Right cardiac atrium (tissue), 5 donors: ENCODE measurements around the gene TBCD. TPM values are rescaled to one million over a fixed set of nuclear protein-coding genes. Genes with fewer than 3 reads are reported as not detected.

Experiments used
- ATAC-seq, 2 donors: fragments of 200-7000 bp; cut with Tn5 transposase; one replicate each; pipeline versions ENCODE4 v1.8.0 to v1.9.1; 2020; ENCODE audit warnings: moderate library complexity in 2 of 2, mild to moderate bottlenecking in 1 of 2
- DNase-seq, 3 donors: peaks; one replicate each; pipeline ENCODE4 v3.0.0-alpha.2; 2020
- H3K27ac ChIP-seq: one replicate; pipeline ENCODE4 v1.5.1; 2013; ENCODE audit warnings: mild to moderate bottlenecking, low read length, control low read depth, moderate library complexity
- H3K27me3 ChIP-seq: one replicate; pipeline ENCODE4 v1.6.1; 2013; ENCODE audit not compliant: control insufficient read depth, insufficient read depth
- H3K4me1 ChIP-seq: one replicate; pipeline ENCODE4 v1.6.1; 2013; ENCODE audit warnings: low read length; ENCODE audit not compliant: control insufficient read depth, insufficient read depth
- H3K4me3 ChIP-seq: one replicate; pipeline ENCODE4 v1.5.1; 2013; ENCODE audit warnings: low read length, control low read depth
- H3K9me3 ChIP-seq: one replicate; pipeline ENCODE4 v1.6.1; 2013; ENCODE audit warnings: low read length; ENCODE audit not compliant: control insufficient read depth
- WGBS: extraction: QIAGEN DNeasy Blood & Tissue Kit; methylation state at CpG from one replicate; pipeline ENCODE4 v1.1.7; 2013; 5-methylcytosine and 5-hydroxymethylcytosine counted together
- intact Hi-C, 4 donors: fragments of 100-400 bp; cut with DNase I; formaldehyde crosslinking; loops; one replicate each; pipeline versions ENCODE4 v1.11.0 to v1.14.0; 2022 to 2023
- polyA plus RNA-seq: library from polyadenylated mRNA; stranded (reverse); fragments of 200-250 nt; gene quantifications from one replicate; pipeline ENCODE4 v1.2.3, GENCODE V29; 2013
- total RNA-seq, 4 donors: library from RNA; stranded (reverse); fragmentation: NEBNext Ultra II Directional; extraction: Animal tissue kit (Norgen Biotek cat#: 25700); gene quantifications; one replicate each; pipeline ENCODE4 v1.2.1, GENCODE V29; 2021
- donor health status: healthy with polysubstance abuse.
- donor health status: DM: no; HTN: yes; CAD: no.
- donor health status: DM: no; HTN: no; CAD: no.
- donor health status: DM: no; HTN: yes; CAD: no; lungs with severe emphysema.
- donor health status: DM: yes; HTN: yes; CAD: no.

Gene TBCD
- total and polyA plus RNA-seq, 5 donors, result 36.2 to 43.9 (median 41.2) TPM

- H3K27me3 ChIP-seq, result no peaks in the 10 kb centered on the region
- WGBS, result 71% methylated on average over 5 of the region's 5 CpGs
- intact Hi-C loops, result no loop called here
- H3K4me1 ChIP-seq, result peaks cover 4% of the 10 kb centered on the region
- ATAC-seq, result peak; percentile 6 to 10
- H3K9me3 ChIP-seq, result no peaks in the 10 kb centered on the region
- no peak overlapping the region for H3K4me3 ChIP-seq
- H3K27ac ChIP-seq, result no peak overlapping the region
- DNase-seq, result peak in 2 of 3 donors; percentile 56 to 61
Observed at GRCh38 chr17:82884970-82885353, 133.1 kb downstream of the TBCD start.

GRCh38 chr17:82887255-82888164 lies 135.6 kb downstream of the TBCD start:
- Histone ChIP-seq H3K9me3 (no peaks in the 10 kb centered on the region), H3K4me3 (no peak overlapping the region), H3K27ac (no peak overlapping the region), H3K27me3 (no peaks in the 10 kb centered on the region), H3K4me1 (peaks cover 4% of the 10 kb centered on the region)
- ATAC-seq, result no peak
- WGBS, result 93% methylated on average over 27 of the region's 27 CpGs
- intact Hi-C loops, result no loop called here
- DNase-seq, result no peak

GRCh38 chr17:82888583-82889495 lies 137.0 kb downstream of the TBCD start:
- Histone ChIP-seq H3K9me3 (no peaks in the 10 kb centered on the region), H3K27ac (no peak overlapping the region), H3K27me3 (no peaks in the 10 kb centered on the region), H3K4me1 (peaks cover 4% of the 10 kb centered on the region), H3K4me3 (no peak overlapping the region)
- intact Hi-C loops, result no loop called here
- DNase-seq (peak in 2 of 3 donors; percentile 66 to 83), ATAC-seq (peak; percentile 31 to 36)
- 80% methylated on average over 30 of the region's 30 CpGs for WGBS

- peak in 2 of 3 donors; percentile 24 to 43 for DNase-seq
Observed at GRCh38 chr17:82889496-82890338, 137.9 kb downstream of the TBCD start.

GRCh38 chr17:82890339-82890730 lies 138.5 kb downstream of the TBCD start:
- Histone ChIP-seq H3K4me3 (no peak overlapping the region), H3K9me3 (no peaks in the 10 kb centered on the region), H3K27me3 (no peaks in the 10 kb centered on the region), H3K27ac (no peak overlapping the region), H3K4me1 (peaks cover 4% of the 10 kb centered on the region)
- ATAC-seq (no peak), DNase-seq (peak in 2 of 3 donors; percentile 45 to 52)
- WGBS, result 78% methylated on average over 18 of the region's 18 CpGs
- intact Hi-C loops, result no loop called here

More at GRCh38 chr17:82889496-82890338, 137.9 kb downstream of the TBCD start:
- no peak overlapping the region for H3K4me3 ChIP-seq
- intact Hi-C loops, result no loop called here
- no peaks in the 10 kb centered on the region for H3K27me3 ChIP-seq
- 87% methylated on average over 28 of the region's 28 CpGs for WGBS
- no peak for ATAC-seq
- H3K9me3 ChIP-seq, result no peaks in the 10 kb centered on the region
- peaks cover 4% of the 10 kb centered on the region for H3K4me1 ChIP-seq
- no peak overlapping the region for H3K27ac ChIP-seq

- ATAC-seq, result no peak
- Histone ChIP-seq H3K4me3 (no peak overlapping the region), H3K27ac (no peak overlapping the region), H3K4me1 (peaks cover 1% of the 10 kb centered on the region), H3K9me3 (no peaks in the 10 kb centered on the region), H3K27me3 (no peaks in the 10 kb centered on the region)
- intact Hi-C loops, result no loop called here
- peak in 1 of 3 donors; percentile 59 for DNase-seq
- WGBS, result 91% methylated on average over 29 of the region's 29 CpGs
Observed at GRCh38 chr17:82890926-82891678, 139.2 kb downstream of the TBCD start.

- WGBS, result 94% methylated on average over 10 of the region's 10 CpGs
- Histone ChIP-seq H3K27me3 (no peaks in the 10 kb centered on the region), H3K4me1 (no peaks in the 10 kb centered on the region), H3K4me3 (no peak overlapping the region), H3K9me3 (no peaks in the 10 kb centered on the region), H3K27ac (no peak overlapping the region)
- intact Hi-C loops, result no loop called here
- DNase-seq, result no peak
- no peak for ATAC-seq
Observed at GRCh38 chr17:82891911-82892310, 140.0 kb downstream of the TBCD start.

- H3K9me3 ChIP-seq, result no peaks in the 10 kb centered on the region
- H3K4me1 ChIP-seq, result no peaks in the 10 kb centered on the region
- H3K27ac ChIP-seq, result no peak overlapping the region
- H3K4me3 ChIP-seq, result no peak overlapping the region
- 54% methylated on average over 26 of the region's 26 CpGs for WGBS
- intact Hi-C loops, result no loop called here
- no peaks in the 10 kb centered on the region for H3K27me3 ChIP-seq
- DNase-seq (peak; percentile 46 to 82 (median 80)), ATAC-seq (peak; percentile 26 to 43)
Observed at GRCh38 chr17:82892899-82893565, 141.2 kb downstream of the TBCD start.

- H3K9me3 ChIP-seq, result no peaks in the 10 kb centered on the region
- ATAC-seq (no peak), DNase-seq (peak in 1 of 3 donors; percentile 14)
- no peaks in the 10 kb centered on the region for H3K27me3 ChIP-seq
- WGBS, result 56% methylated on average over 10 of the region's 10 CpGs
- no peak overlapping the region for H3K4me3 ChIP-seq
- no peaks in the 10 kb centered on the region for H3K4me1 ChIP-seq
- H3K27ac ChIP-seq, result no peak overlapping the region
- intact Hi-C loops, result no loop called here
Observed at GRCh38 chr17:82893779-82894178, 141.9 kb downstream of the TBCD start.
